NCI-H2107 treated with DMSO at 0.1 percent for 48 hours (cell line): ENCODE measurements around the gene RABL6.
"Not testable (repeated sequence)": the region's sequence is repeated elsewhere in the genome, so short reads cannot be mapped to it uniquely, and the experiment has no call there.

Source experiments
- DNase-seq: peaks from one replicate; lab custom pipeline; 2025; ENCODE audit not compliant: unreplicated experiment; lab: John Stamatoyannopoulos, UW

The RABL6 gene

DNA sequence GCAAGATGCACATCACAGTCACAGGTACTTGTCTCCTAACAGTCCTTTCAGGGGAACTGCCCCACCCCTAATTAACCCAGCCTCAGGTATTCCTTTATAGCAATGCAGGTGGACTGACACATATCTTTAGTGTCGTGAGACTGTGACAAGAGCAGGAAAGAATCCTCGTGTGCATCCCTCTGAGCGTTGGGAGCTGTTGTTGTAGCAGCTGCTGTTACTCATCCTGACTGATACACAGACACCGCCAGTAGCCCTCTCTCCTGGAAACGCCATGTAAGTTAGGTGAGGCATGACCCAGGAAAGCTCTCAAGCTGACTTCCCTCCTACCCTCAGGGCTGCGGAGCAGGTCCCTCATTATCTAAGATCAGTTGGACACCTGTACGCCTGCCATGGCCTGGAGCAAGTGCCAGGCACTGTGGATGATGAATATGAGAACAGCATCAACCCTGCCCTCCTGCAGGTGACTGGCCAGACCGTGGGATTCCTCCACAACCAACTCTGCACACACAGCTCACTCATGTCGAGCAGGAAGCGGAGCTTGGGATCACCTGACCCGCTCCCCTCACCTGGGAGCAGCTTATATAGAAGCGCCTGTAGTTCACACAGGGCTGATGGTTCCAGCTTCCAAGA lies 33.2 kb upstream of the RABL6 start:
- no peak for DNase-seq

DNA sequence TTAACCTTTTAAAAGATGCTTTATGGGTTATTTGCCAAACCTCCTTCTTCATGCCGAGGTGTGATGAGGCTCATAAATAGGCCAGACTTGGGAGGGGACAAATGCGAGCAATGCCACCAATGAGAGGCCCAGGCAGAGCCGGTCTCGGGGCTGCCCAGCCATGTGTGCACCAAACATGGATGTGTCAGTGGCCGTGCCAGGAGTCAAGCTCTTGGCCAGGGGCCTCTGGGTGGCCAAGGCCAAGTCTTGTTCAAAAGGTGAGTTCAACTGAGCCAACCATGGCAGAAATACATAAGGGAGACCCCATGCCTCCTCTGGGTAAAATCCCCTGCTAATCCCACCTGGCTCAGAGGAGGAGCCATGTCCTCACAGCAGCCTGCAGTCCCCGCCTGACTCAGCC lies 32.6 kb upstream of the RABL6 start:
- no peak for DNase-seq

DNA sequence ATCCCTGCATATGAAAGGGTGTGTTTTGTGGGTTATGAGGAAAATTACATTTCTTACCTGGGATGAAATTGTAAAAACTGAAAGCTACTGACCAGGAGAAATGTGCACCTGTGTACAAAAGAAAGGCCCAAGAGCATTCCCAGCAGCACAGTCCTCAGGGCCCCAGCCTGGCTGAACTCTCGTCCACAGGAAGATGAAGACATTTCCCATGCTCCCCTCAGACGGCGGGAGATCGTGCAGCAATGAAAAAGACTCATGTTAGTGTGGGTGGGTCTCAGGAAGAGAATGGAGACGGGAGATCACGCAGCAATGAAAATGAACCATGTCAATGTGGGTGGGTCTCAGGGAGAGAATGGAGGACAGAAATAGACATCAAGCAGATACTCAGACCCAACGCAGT lies 30.8 kb upstream of the RABL6 start:
- DNase-seq = no peak

GRCh38 chr9:136777359-136777758 lies 30.4 kb upstream of the RABL6 start:
- no peak for DNase-seq

DNA sequence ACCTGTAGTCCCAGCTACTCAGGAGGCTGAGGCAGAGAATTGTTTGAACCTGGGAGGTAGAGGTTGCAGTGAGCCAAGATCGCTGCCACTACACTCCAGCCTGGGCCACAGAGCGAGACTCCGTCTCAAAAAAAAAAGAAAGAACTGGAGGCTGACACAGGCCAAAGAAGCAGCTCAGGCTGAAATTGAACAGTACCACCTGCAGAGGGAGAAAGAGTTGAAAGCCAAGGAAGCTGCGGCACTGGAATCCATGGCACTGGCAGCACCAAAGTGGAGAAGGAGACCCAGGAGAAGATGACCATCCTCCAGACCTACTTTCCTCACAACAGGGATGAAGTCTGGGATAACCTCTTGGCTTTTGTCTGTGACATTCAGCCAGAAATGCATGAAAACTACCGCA lies 27.9 kb upstream of the RABL6 start:
- DNase-seq = no peak

DNA sequence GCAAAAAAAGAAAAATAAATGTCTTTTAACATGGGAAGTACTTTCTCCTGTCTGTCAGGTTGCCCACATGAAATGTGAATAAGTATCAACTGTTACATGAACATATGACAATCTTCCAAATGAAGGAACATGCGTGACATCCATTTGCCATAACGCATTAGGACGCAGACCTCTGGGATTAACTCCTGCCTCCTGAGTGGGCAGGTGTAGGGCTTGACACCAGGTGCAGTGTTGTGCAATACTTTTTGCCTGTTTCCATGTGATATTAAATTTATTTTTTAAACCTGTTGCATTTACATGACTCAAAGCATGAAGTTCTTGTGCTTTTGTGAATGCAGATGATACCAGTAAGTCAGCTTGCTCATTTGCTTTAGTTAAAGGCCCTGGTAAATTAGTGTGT lies 25.3 kb upstream of the RABL6 start:
- no peak for DNase-seq

GRCh38 chr9:136784249-136784996 lies 23.3 kb upstream of the RABL6 start:
- DNase-seq = no peak

- no peak for DNase-seq
Observed at GRCh38 chr9:136784997-136785361, 22.8 kb upstream of the RABL6 start.

DNA sequence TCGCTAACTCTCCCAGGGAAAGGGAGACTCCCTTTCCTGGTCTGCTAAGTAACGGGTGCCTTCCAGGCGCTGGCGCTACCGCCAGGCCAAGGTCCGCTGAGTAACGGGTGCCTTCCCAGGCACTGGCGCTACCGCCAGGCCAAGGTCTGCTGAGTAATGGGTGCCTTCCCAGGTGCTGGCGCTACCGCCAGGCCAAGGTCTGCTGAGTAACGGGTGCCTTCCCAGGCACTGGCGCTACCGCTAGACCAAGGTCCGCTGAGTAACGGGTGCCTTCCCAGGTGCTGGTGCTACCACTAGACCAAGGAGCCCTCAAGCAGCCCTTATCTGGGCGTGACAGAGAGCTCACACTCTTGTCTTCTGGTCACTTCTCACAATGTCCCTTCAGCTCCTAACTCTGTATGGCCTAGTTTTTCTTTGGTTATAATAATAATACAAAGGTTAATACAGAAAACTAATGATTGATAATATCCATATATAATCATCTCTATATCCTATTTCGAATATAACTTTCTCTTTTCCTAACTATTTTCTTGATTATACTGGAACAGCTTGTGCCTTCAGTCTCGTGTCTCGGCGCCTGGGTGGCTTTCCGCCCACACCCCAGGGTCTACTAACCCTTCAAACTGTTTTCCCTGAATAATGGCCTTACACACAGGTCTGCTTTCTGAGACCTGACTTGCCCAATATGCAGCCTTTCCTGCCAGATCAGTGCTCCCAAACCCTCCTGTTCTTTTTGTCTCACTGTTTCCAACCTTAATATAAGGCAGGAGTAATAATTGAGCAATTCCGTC lies 22.0 kb upstream of the RABL6 start:
- DNase-seq = not testable (repeated sequence)

GRCh38 chr9:136786451-136786850 lies 21.3 kb upstream of the RABL6 start:
- DNase-seq = no peak

DNA sequence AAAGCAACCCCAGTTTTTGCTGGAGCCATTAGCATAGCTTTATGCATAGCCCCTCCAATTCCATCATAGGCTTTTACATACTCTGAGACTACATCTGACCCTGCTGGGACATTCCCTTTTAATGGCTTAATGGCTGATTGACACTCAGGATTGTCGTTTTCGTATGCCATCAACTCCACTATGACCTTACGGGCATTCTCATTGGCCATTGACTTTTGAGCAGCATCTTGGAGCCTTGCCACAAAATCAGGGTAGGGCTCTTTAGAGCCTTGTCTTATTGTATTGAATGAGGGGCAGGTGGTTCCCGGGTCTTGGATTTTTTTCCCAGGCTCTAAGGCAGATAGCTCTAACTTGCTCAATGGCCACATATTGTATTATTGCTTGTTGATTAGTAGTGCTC lies 20.8 kb upstream of the RABL6 start:
- DNase-seq = not testable (repeated sequence)

DNA sequence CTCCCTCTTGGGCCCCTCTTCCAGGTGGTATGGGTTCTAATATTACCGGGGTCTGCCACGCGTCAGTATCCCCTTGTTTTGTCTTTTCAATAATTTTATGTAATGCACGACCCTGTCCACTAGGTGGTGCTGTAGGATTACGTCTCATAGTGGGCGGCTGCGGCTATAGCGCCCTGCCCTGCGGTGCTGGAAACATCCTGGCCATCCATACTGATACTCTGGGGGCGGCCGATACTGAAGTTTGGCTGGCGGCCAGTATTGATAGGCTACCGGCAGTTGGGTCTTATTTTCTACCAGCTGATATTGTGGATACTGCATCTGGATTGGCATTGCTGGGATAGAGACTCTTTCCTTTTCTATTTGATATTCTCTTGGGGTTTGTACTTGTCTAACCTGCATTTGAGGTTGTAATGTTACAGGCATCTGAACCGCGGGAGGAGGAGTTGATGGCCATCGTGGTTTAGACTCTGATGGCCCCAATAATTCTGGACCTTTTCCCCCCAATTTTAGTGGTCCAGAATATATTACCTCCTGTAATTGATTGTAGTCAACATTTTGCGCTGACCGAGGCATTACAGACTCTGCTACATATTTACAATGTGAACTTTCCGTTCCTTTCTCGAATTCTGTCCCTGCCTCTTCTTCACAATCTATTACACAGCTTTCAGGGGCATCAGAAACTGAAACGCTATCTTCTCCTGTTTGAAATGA lies 19.9 kb upstream of the RABL6 start:
- DNase-seq = peak; percentile 78

DNA sequence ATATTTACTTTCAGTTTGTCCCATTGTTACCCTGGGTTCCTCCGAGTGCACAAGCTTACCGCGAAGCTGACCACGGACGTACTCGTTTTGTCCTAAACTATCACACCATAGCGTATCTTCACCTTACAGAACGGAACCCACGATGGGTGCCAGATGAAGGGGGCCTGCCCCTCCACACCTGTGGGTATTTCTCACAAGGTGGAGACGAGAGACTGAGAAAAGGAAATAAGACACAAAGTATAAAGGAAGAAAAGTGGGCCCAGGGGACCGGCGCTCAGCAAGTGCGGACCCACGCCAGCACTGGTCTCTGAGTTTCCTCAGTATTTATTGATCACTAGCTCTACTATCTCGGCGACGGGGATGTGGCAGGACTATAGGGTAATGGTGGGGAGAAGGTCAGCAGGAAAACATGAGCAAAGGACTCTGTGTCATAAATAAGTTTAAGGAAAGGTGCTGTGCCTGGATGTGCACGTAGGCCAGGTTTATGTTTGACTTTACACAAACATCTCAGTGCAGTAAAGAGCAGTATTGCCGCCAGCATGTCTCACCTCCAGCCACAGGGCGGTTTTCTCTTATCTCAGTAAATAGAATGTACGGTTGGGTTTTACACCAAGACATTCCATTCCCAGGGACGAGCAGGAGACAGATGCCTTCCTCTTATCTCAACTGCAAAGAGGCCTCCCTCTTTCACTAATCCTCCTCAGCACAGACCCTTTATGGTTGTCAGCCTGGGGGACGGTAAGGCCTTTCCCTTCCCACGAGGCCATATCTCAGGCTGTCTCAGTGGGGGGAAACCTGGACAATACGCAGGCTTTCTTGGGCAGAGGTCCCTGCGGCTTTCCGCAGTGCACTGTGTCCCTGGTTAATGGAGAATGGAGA lies 18.9 kb upstream of the RABL6 start:
- DNase-seq = not testable (repeated sequence)

GRCh38 chr9:136789523-136789937 lies 18.2 kb upstream of the RABL6 start:
- DNase-seq = no peak

DNA sequence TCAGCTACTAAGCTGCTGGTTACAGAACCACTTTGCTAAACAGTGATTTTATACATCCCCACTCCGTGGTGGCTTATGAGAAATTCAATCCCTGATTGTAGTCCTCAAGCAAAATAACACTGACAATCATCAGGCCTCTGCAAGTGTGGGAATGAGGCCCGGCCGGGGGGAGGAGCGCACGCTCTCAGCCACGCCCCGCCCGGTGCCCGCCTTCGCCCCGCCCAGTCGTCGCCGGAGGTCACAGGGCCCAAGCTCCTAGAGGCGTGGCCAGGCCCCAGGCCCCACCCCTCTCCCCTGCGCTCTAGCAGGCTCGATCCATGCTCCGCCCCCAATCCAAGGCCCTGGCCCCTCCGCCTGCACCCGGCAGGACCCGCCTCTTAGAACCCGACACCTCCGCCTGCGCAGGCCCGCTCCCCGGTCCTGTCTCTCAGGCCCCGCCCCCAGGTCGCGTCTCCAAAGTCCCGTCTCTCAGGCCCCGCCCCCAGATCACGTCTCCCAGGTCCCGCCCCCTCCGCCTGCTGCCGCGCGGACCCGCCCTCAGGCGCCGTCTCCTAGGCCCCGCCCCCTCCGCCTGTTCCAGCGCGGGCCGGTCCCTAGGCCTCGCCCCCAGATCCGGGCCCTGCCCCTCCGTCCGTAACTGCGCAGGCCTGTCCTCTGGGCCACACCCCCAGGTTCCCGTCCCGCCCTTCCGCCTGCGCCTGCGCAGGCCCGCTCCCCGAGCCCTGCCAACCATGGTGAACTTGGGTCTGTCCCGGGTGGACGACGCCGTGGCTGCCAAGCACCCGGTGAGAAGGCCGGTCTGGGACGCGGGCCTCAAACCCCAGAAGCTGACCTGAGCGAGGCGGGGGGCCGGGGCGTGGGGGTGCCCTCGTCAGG lies 16.9 kb upstream of the RABL6 start, which contains the start of gene TMEM141:
TSS of gene TMEM141 (plus strand) at position 705 of the 876 bp plus-strand sequence. CDS start at position 732, 27 bp downstream.
- peak; percentile 98 for DNase-seq

- DNase-seq = peak; percentile 48
Observed at GRCh38 chr9:136791516-136792276, 16.1 kb upstream of the RABL6 start.

- no peak for DNase-seq
Observed at GRCh38 chr9:136792321-136793085, 15.2 kb upstream of the RABL6 start.
